Measurements from ENCODE around the gene CPOX. TPM values are rescaled to one million over a fixed set of nuclear protein-coding genes. Genes with fewer than 3 reads are reported as not detected.

CPOX gene
- total and polyA plus RNA-seq, 2 experiments from 2014 or later, result 13.3 to 38.3 TPM

DNA sequence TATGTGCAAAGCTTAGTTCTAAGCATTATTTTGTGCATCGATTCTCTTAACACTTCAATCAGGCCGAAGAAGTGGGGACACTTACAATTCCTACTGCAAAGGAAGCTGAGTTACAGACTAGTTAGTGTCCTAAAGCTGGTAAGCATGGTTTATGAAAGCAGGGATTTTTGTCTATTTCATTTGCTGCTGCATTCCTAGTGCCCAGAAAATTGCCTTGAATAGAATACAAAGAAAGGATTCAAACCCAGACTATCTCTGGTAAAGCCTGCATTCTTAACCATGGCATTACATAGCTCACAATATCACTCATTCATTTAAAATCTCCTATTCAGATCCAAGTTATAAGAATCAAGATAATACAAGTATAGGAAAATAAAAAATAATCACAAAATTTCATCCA is 24.4 kb upstream of the CPOX start (continued):
- TF ChIP-seq ZNF462 (CRISPR knock-in tag; IDR thresholded peaks at IDR 0.05), result no peak

GRCh38 chr3:98613616-98614015 is 20.2 kb upstream of the CPOX start:
- H3K4me3 ChIP-seq, result no peak overlapping the region
- Mint-ChIP-seq H3K27me3 (ENCODE audit: insufficient read depth, low read depth, poor library complexity) (no peaks in the 10 kb centered on the region), H3K27ac (no peak overlapping the region), H3K4me1 (no peaks in the 10 kb centered on the region; the same call in 1 of the 3 replicates), H3K9me3 (no peaks in the 10 kb centered on the region; the same call in 2 of the 3 replicates), H3K36me3 (ENCODE audit: low read depth) (no peaks in the 10 kb centered on the region), H3K4me3 (no peak overlapping the region)
- H2AFZ ChIP-seq, result peak overlapping the region; percentile 91
- ATAC-seq, result no peak
- DNase-seq (ENCODE audit: low spot score), result no peak
- no peak overlapping the region for H3K4me2 ChIP-seq
- H3K27ac ChIP-seq (ENCODE audit: low read depth), result no peak overlapping the region
- no peaks in the 10 kb centered on the region for H3K79me2 ChIP-seq (replicated peaks; ENCODE audit: insufficient read depth)
- no peaks in the 10 kb centered on the region; the same call in 1 of the 2 replicates for H3K9me2 ChIP-seq (ENCODE audit: insufficient read depth)
- H3F3A ChIP-seq (replicated peaks; ENCODE audit: low read depth), result no peaks in the 10 kb centered on the region
- H3K36me3 ChIP-seq (ENCODE audit: insufficient read depth), result no peaks in the 10 kb centered on the region
- H4K20me1 ChIP-seq (replicated peaks; ENCODE audit: insufficient read depth), result no peaks in the 10 kb centered on the region
- H3K4me1 ChIP-seq (ENCODE audit: insufficient read depth), result no peaks in the 10 kb centered on the region
- H3K27me3 ChIP-seq (ENCODE audit: insufficient read depth), result no peaks in the 10 kb centered on the region
- TF ChIP-seq, protein P1, sequence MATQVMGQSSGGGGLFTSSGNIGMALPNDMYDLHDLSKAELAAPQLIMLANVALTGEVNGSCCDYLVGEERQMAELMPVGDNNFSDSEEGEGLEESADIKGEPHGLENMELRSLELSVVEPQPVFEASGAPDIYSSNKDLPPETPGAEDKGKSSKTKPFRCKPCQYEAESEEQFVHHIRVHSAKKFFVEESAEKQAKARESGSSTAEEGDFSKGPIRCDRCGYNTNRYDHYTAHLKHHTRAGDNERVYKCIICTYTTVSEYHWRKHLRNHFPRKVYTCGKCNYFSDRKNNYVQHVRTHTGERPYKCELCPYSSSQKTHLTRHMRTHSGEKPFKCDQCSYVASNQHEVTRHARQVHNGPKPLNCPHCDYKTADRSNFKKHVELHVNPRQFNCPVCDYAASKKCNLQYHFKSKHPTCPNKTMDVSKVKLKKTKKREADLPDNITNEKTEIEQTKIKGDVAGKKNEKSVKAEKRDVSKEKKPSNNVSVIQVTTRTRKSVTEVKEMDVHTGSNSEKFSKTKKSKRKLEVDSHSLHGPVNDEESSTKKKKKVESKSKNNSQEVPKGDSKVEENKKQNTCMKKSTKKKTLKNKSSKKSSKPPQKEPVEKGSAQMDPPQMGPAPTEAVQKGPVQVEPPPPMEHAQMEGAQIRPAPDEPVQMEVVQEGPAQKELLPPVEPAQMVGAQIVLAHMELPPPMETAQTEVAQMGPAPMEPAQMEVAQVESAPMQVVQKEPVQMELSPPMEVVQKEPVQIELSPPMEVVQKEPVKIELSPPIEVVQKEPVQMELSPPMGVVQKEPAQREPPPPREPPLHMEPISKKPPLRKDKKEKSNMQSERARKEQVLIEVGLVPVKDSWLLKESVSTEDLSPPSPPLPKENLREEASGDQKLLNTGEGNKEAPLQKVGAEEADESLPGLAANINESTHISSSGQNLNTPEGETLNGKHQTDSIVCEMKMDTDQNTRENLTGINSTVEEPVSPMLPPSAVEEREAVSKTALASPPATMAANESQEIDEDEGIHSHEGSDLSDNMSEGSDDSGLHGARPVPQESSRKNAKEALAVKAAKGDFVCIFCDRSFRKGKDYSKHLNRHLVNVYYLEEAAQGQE (IDR thresholded peaks at IDR 0.05; ENCODE audit: unreplicated experiment), result no peak
- TF ChIP-seq ZNF114 (CRISPR knock-in tag; IDR thresholded peaks at IDR 0.05) (no peak), CREB1 (CRISPR knock-in tag; IDR thresholded peaks at IDR 0.05; ENCODE audit: low read depth) (no peak), ZNF462 (CRISPR knock-in tag; IDR thresholded peaks at IDR 0.05) (no peak), NANOG (IDR thresholded peaks at IDR 0.05; ENCODE audit: borderline replicate concordance) (no peak), STAT1 (IDR thresholded peaks at IDR 0.05; ENCODE audit: unreplicated experiment) (no peak)

Measured in GM23338 (cell line).